ENCODE results near the gene CDC42SE1. TPM values are rescaled to one million over a fixed set of nuclear protein-coding genes. Genes with fewer than 3 reads are reported as not detected.
"Not testable (repeated sequence)": the region's sequence is repeated elsewhere in the genome, so short reads cannot be mapped to it uniquely, and the experiment has no call there.

CDC42SE1 gene
- 24.3 TPM for total RNA-seq
- long read RNA-seq, transcript CDC42SE1-201 (5 exons, 3,045 nt): major isoform, 9 of 19 reads
- long read RNA-seq, partial matches to known transcripts: 2 of 19 reads
- long read RNA-seq, other reads (novel, unspliced or antisense): 4 of 19 reads

DNA sequence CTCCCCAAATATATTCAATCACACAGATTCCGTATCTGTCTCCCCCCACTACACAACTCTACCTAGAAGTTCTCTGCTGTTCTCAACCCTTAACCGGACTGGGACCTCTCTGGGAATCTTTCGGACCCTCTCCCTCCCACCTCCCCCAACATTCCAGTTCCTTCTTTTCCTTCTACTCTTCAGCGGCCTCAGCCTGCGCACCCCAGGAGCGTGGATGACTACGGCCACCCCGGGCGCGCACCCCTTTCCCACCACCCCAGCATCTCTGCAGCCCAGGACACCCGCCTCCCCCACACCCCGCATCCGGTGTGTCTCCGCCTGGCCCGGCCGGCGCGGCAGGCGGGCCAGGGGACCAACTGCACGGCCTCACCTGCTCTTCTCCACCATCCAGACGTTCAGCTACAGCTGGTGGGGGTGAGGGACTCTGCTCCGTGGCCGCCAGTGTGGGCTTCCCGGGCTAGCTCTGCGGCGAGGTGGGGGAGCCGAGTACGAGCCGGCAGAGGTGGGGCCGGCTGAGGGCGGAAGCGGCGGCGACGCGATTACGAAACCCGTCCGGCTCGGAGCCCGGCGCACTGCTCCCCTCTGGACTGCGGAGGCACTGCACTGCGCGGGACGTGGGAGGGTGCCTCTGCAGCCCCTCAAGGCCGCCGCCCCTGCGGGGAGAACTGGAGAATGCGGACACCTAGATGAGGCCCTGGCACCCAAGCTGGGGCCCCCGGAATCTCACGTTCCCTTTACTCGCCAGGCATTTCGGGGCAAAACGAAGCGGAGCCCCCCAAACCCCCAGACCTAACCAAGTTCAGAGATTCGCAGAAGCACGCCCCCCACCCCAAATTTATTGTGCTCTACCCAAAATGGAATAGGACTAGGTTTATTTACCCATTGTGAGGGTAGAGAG lies at the start of gene CDC42SE1:
Gene CDC42SE1 (minus strand): TSS at position 514 of the 898 bp plus-strand sequence. CDS start 3,892 bp downstream, outside the sequence.
- peak; percentile 92 for DNase-seq
- ATAC-seq (ENCODE audit: poor library complexity): peak; percentile 97
- intact Hi-C loops (cut with DNase I): no loop called here

DNA sequence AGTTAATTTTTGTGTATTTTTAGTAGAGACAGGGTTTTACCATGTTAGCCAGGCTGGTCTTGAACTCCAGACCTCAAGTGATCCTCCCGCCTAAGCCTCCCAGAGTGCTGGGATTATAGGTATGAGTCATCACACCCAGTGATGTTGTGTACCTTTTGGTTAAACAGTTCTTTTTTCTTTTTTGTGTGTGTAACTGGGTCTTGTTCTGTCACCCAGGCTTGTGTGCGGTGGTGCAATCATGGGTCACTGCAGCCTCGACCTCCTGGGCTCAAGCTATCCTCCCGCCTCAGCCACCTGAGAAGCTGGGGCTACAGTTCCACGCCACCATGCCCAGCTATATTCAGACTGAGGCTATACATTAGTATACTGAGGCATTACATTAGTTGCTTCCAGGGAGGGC lies 48.9 kb upstream of the CDC42SE1 start:
- intact Hi-C loops (cut with DNase I): no loop called here

DNA sequence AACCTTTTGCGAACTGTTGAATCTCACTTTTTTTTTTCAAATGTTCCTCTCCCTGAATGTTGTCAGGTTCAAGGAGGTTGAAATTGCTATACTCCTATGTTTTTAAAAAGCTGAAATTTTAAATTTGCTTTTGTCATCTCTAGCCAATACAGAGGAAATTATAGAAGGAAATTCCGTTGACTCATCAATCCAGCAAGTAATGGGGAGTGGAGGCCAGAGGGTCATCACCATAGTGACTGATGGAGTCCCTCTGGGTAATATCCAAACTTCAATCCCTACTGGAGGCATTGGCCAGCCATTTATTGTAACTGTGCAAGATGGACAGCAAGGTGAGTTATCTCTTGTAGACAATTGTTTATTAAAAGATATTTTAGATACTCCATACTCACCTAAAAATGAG lies 47.5 kb upstream of the CDC42SE1 start:
- intact Hi-C loops (cut with DNase I): no loop called here
- DNase-seq (no peak), ATAC-seq (ENCODE audit: poor library complexity) (no peak)

More for the DNA sequence above, 48.9 kb upstream of the CDC42SE1 start:
- ATAC-seq (ENCODE audit: poor library complexity): no peak
- DNase-seq: no peak

GRCh38 chr1:151104630-151105029 lies 45.2 kb upstream of the CDC42SE1 start:
- DNase-seq: no peak
- intact Hi-C loops (cut with DNase I): no loop called here
- no peak for ATAC-seq (ENCODE audit: poor library complexity)

DNA sequence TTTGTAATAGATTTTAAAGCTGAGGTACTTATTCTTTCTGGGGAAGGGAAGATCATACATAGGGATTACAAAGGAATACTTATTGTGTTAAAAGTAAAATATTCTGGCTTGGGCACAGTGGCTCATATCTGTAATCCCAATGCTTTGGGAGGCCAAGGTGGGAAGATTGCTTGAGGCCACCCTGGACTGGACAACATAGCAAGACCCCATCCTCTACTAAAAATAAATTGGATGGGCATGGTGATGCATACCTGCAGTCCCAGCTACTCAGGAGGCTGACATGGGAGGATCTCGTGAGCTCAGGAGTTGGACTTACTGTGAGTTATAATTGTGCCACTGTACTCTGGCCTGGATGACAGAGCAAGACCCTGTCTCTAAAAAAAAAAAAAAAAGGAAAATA lies 38.7 kb upstream of the CDC42SE1 start:
- intact Hi-C loops (cut with DNase I): no loop called here
- ATAC-seq (ENCODE audit: poor library complexity) (no peak), DNase-seq (no peak)

- DNase-seq; ATAC-seq (ENCODE audit: poor library complexity); intact Hi-C loops (cut with DNase I): not testable (repeated sequence)
Observed at GRCh38 chr1:151097426-151097825, 38.0 kb upstream of the CDC42SE1 start.

- no peak for DNase-seq
- no peak for ATAC-seq (ENCODE audit: poor library complexity)
- intact Hi-C loops (cut with DNase I): no loop called here
Observed at GRCh38 chr1:151085953-151086559, 26.6 kb upstream of the CDC42SE1 start.

- intact Hi-C loops (cut with DNase I): no loop called here
Observed at GRCh38 chr1:151072224-151072623, 12.8 kb upstream of the CDC42SE1 start.

GRCh38 chr1:151070474-151071276 lies 11.3 kb upstream of the CDC42SE1 start, which contains the start of gene GABPB2:
TSS of gene GABPB2 (plus strand) at chr1:151070761. CDS start at chr1:151088190, 17,429 bp downstream.
- DNase-seq (peak; percentile 95), ATAC-seq (ENCODE audit: poor library complexity) (peak; percentile 95)
- intact Hi-C loops (cut with DNase I): no loop called here

More at GRCh38 chr1:151072224-151072623, 12.8 kb upstream of the CDC42SE1 start:
- DNase-seq (no peak), ATAC-seq (ENCODE audit: poor library complexity) (no peak)

DNA sequence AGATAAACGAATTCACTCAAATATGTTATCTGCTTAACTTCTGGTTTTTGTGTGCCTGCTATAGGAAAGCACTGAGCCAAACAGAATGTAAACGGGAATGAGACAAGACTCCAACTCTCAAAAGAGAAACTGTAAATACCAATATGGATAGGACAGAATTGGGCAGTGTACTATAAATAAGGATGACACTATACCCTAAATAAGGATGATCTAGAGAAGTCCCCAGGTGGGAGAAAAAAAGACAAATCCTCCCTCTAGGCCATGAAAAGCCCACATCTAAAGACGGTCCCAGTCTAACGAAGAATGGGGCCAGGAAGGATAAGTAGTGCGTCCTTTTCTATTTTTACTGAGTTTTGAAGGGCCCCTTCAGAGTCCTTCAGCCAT lies 9.7 kb upstream of the CDC42SE1 start:
- intact Hi-C loops (cut with DNase I): no loop called here
- ATAC-seq (ENCODE audit: poor library complexity) (no peak), DNase-seq (no peak)

DNA sequence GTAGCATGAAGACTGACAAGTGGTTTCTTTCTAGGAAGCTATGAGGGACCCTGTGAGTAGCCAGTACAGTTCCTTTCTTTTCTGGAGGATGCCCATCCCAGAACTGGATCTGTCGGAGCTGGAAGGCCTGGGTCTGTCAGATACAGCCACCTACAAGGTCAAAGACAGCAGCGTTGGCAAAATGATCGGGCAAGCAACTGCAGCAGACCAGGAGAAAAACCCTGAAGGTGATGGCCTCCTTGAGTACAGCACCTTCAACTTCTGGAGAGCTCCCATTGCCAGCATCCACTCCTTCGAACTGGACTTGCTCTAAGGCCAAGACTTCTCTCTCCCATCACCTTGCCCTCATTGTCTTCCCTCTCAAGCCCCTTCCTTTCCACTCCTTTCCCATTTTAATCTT lies 7.8 kb upstream of the CDC42SE1 start:
- intact Hi-C loops (cut with DNase I): no loop called here
- ATAC-seq (ENCODE audit: poor library complexity) (no peak), DNase-seq (no peak)

DNA sequence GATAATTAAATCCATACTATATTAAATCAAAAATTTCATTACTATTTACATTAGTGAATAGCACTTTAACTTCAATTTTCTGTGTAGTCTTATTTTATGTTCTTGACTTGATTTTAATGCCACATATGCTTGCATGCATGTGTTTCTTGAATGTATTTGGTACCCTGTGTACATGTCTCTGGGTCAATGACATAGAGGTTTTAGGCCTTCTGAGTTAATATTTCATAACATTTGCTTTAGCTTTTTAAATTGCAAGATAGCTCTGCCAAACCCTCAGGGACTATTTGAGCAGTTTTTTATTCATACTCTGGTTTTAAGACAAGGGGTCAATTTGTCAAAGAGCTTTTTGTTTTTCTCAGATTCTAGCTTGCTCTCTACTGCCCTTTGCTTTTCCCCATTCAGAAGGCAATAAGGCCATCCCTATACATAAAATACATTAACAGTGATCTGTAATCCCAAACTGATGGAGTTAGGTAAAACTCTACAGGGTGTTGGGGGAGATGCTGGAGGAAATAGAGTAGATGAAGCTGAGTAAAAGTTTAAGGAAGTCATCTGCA lies 5.7 kb upstream of the CDC42SE1 start:
- DNase-seq (no peak), ATAC-seq (ENCODE audit: poor library complexity) (no peak)
- intact Hi-C loops (cut with DNase I): no loop called here

DNA sequence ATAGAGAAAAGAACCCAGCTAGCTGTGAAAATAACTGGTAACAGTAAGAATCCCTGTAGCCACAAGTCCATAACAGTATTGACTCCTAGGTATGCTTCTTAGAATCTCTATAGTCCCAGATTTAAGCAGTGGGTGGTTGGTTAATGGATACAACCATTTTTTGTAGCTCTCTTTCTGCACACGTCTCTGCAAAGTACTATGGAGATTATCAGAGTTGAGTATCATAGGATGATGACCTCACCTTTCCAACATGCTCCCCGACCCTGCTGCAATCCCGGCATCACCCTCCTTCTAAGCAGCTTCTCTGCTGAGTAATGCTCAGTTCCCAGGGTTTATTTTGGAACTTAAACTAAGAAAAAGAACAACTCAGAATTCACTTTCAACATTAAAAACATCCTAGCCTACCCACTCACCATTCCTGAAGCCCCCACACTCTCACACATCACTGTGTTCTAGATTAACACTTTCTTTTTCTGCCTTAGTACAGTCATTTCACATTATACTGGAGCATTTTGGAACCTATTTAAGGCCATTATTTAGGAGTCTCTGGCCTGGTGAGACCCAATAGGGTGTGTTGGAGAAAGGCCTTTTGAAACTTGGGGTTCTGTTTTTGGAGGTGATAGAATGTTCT lies 3.4 kb upstream of the CDC42SE1 start:
- no peak for DNase-seq
- no peak for ATAC-seq (ENCODE audit: poor library complexity)
- intact Hi-C loops (cut with DNase I): no loop called here

DNA sequence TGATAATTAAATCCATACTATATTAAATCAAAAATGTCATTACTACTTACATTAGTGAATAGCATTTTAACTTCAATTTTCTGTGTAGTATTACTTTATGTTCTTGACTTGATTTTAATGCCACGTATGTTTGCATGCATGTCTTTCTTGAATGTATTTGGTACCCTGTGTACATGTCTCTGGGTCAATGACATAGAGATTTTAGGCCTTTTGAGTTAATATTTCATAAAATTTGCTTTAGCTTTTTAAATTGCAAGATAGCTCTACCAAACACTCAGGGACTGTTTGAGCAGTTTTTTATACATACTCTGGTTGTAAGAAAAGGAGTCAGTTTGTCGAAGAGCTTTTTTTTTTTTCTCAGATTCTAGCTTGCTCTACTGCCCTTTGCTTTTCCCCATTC lies 2.3 kb upstream of the CDC42SE1 start:
- intact Hi-C loops (cut with DNase I): no loop called here
- DNase-seq (no peak), ATAC-seq (ENCODE audit: poor library complexity) (no peak)

- intact Hi-C loops (cut with DNase I): no loop called here
- ATAC-seq (ENCODE audit: poor library complexity) (no peak), DNase-seq (no peak)
Observed at GRCh38 chr1:151060657-151061421, 1.4 kb upstream of the CDC42SE1 start.

DNA sequence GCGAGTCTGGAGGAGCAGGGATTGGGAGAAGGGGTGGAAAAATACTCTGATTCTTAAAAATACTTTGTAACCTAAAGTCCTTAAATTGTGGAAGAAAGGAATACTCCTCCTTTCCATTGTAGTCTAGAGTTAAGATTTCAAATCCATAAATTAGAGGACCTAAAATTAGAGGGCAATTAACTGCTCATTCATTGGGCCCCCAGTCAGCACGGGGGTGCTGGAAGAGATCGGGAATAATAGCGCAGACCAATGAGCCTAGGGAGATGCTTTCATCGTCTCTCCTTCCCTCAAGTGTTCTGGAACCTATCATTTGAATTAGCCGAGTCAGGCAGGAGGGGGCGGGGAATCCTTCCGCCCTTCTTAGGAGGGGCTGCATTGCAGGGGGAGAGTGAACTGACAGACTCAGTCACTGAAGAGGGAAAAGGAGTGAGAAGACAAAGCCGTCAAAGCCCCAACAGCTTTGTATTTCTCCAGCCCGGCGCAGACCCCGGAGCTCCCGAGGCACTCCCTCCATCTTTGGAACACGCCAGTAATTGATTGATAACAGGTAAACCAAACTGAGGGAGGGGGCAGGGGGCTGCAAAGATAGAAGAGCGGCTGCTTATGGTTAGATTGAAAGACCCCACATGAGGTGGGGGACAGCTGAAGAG lies 710 bp upstream of the CDC42SE1 start, which contains the start of gene MLLT11:
Gene MLLT11 (plus strand): TSS at position 391 of the 650 bp plus-strand sequence. CDS start 6,828 bp downstream, outside the sequence.
- ATAC-seq (ENCODE audit: poor library complexity) (peak; percentile 54), DNase-seq (peak; percentile 45)
- intact Hi-C loops (cut with DNase I): no loop called here

DNA sequence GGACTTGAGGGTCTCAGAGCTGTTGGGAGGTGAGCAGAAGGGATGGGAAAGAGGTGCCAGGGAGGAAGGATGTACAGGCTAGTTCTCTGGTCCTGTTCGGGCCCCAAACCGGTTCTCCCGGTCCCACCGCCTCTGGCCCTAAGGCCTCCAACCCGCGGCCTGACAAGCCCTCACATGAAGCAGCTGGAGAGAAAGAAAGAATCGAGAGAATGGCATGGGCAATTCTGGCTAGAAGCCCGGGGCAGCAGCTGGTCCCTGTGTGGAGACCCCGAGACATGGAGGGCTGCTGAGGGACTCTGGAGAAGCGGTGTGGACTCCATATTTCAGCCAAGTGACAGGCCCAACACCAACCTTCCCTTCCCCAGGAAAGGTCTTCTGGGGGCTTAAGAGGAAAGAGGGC lies 730 bp downstream of the CDC42SE1 start:
- ATAC-seq (ENCODE audit: poor library complexity) (peak; percentile 2), DNase-seq (peak; percentile 44)
- intact Hi-C loops (cut with DNase I): no loop called here

Measured in Right ventricle myocardium superior (tissue), 1 donor.